D721Med (cell line): ENCODE results near the gene PCAT6.
A peak's percentile ranks its signal among the peaks of the same experiment; 100 is the strongest.
"Not testable (repeated sequence)": the region's sequence is repeated elsewhere in the genome, so short reads cannot be mapped to it uniquely, and the experiment has no call there.

Experiments
- DNase-seq: peaks from one replicate; pipeline ENCODE4 v3.0.0; 2011; ENCODE audit warnings: low spot score; ENCODE audit not compliant: insufficient read length
- FAIRE-seq: peaks from 2 replicates; lab custom pipeline; 2011; peaks lifted over from hg19 to GRCh38; lab: Jason Lieb, UNC
- CTCF ChIP-seq: IDR thresholded peaks from 2 replicates; pipeline ENCODE4 v1.5.1; 2012; ENCODE audit warnings: mild to moderate bottlenecking, control low read depth; ENCODE audit not compliant: insufficient read depth; ENCODE audit errors: missing control alignments

Gene PCAT6

GRCh38 chr1:202815120-202815519 lies 4.4 kb downstream of the PCAT6 start:
- FAIRE-seq: no peak
- no peak for DNase-seq

GRCh38 chr1:202818819-202819218 lies 8.1 kb downstream of the PCAT6 start:
- no peak for TF ChIP-seq CTCF
- DNase-seq: no peak
- FAIRE-seq: no peak

More at GRCh38 chr1:202815120-202815519, 4.4 kb downstream of the PCAT6 start:
- TF ChIP-seq CTCF: no peak

- TF ChIP-seq CTCF: no peak
- FAIRE-seq: no peak
- no peak for DNase-seq
These were observed 10.7 kb downstream of the PCAT6 start for GRCh38 chr1:202821467-202821866.

GRCh38 chr1:202825748-202826147 lies 15.0 kb downstream of the PCAT6 start:
- FAIRE-seq (no peak), DNase-seq (no peak)
- TF ChIP-seq CTCF: no peak

- FAIRE-seq, DNase-seq: not testable (repeated sequence)
These were observed 18.5 kb downstream of the PCAT6 start for GRCh38 chr1:202829223-202829622.

- FAIRE-seq: no peak
- no peak for DNase-seq
- TF ChIP-seq CTCF: no peak
These were observed 21.2 kb downstream of the PCAT6 start for GRCh38 chr1:202831906-202832305.

GRCh38 chr1:202834771-202835547 lies 24.2 kb downstream of the PCAT6 start:
- FAIRE-seq (peak; percentile 56), DNase-seq (peak; percentile 68)
- no peak for TF ChIP-seq CTCF
